T-cell (primary cell): ENCODE measurements around the gene ACIN1. TPM values are rescaled to one million over a fixed set of nuclear protein-coding genes. Genes with fewer than 3 reads are reported as not detected.

Experiments used
- ATAC-seq, 4 experiments: fragments of 200-7000 bp in 3 of 4; fragments of 150-1000 bp in 1 of 4; cut with Tn5 transposase; replicated peaks in 1 of 4; 1 replicate in 3 of 4; 2 replicates in 1 of 4; pipeline ENCODE4 v1.10.0; 2021; ENCODE audit warnings: moderate library complexity in 3 of 4, mild to moderate bottlenecking in 2 of 4, moderate number of reproducible peaks in 1 of 4
- CTCF ChIA-PET, 2 donors: fragments of 300-600 bp; sonication (Branson Sonifier 250); formaldehyde crosslinking; loops; one replicate each; lab custom pipeline; 2022; ENCODE audit warnings: antibody characterized with exemption in 2 of 2; lab: Charles Lee
- POLR2A ChIA-PET, 2 donors: fragments of 300-600 bp; sonication (Branson Sonifier 250); formaldehyde crosslinking; loops; one replicate each; lab custom pipeline; 2022; ENCODE audit warnings: antibody characterized with exemption in 2 of 2; lab: Charles Lee
- DNase-seq, 35 experiments: peaks; one replicate each; pipeline versions ENCODE4 v3.0.0 to v3.0.0-alpha.2; 2013 to 2023
- H3K27ac ChIP-seq: one replicate; pipeline ENCODE4 v1.5.1; 2013; ENCODE audit warnings: low read length
- H3K27me3 ChIP-seq, 2 experiments: replicated peaks in 1 of 2; 1 replicate in 1 of 2; 2 replicates in 1 of 2; pipeline versions ENCODE4 v1.6.1 to v1.7.0; 2013; ENCODE audit warnings: low read length in 1 of 2, mixed read lengths in 1 of 2; ENCODE audit not compliant: control insufficient read depth in 2 of 2, insufficient read depth in 2 of 2; ENCODE audit errors: extremely low read depth in 1 of 2
- H3K36me3 ChIP-seq, 2 donors: 1 replicate in 1 of 2; 2 replicates in 1 of 2; pipeline versions ENCODE4 v1.6.1 to v1.7.0; 2013; ENCODE audit warnings: low read length in 1 of 2; ENCODE audit not compliant: control insufficient read depth in 2 of 2, insufficient read depth in 1 of 2; ENCODE audit errors: extremely low read depth in 1 of 2
- H3K4me1 ChIP-seq, 2 experiments: 1 replicate in 1 of 2; 2 replicates in 1 of 2; pipeline versions ENCODE4 v1.6.1 to v1.7.0; 2013; ENCODE audit warnings: low read length in 2 of 2, mixed read lengths in 1 of 2; ENCODE audit not compliant: insufficient read depth in 2 of 2, control insufficient read depth in 1 of 2; ENCODE audit errors: extremely low read depth in 1 of 2
- H3K4me3 ChIP-seq, 2 donors: 1 replicate in 1 of 2; 2 replicates in 1 of 2; pipeline versions ENCODE4 v1.5.1 to v1.7.0; 2013; ENCODE audit warnings: mild to moderate bottlenecking in 2 of 2, low read length in 1 of 2, moderate library complexity in 1 of 2; ENCODE audit not compliant: control insufficient read depth in 1 of 2; ENCODE audit errors: extremely low read depth in 1 of 2
- H3K9me3 ChIP-seq: 2 replicates; pipeline ENCODE4 v1.7.0; 2013
- H3K27ac Mint-ChIP-seq, 2 donors: one replicate each; pipeline ENCODE4 v1.8.0; 2020 to 2021; ENCODE audit warnings: mild to moderate bottlenecking in 2 of 2, mixed read lengths in 2 of 2
- H3K27me3 Mint-ChIP-seq, 2 donors: one replicate each; pipeline ENCODE4 v1.8.0; 2021 to 2022; ENCODE audit warnings: mixed read lengths in 2 of 2
- H3K36me3 Mint-ChIP-seq: one replicate; pipeline ENCODE4 v1.8.0; 2021; ENCODE audit warnings: mixed read lengths
- H3K4me1 Mint-ChIP-seq, 3 donors: one replicate each; pipeline ENCODE4 v1.8.0; 2020 to 2022; ENCODE audit warnings: mixed read lengths in 3 of 3, mild to moderate bottlenecking in 1 of 3
- H3K4me3 Mint-ChIP-seq, 3 donors: one replicate each; pipeline ENCODE4 v1.8.0; 2020 to 2022; ENCODE audit warnings: mild to moderate bottlenecking in 3 of 3, mixed read lengths in 3 of 3, moderate library complexity in 3 of 3
- H3K9me3 Mint-ChIP-seq, 3 donors: one replicate each; pipeline ENCODE4 v1.8.0; 2020 to 2022; ENCODE audit warnings: mixed read lengths in 3 of 3
- WGBS: methylation state at CpG from one replicate; pipeline ENCODE4 v1.1.5; 2013; ENCODE audit warnings: missing lambda C conversion rate; ENCODE audit not compliant: insufficient coverage; 5-methylcytosine and 5-hydroxymethylcytosine counted together
- total RNA-seq, 35 experiments: library from RNA in 6 of 35; stranded (reverse) in 6 of 35; fragments of 120-200 nt in 1 of 35; gene quantifications; one replicate each; pipeline versions ENCODE4 v1.2.1 to v1.2.4 and lab custom pipeline; 2013 to 2026

ACIN1 gene
- total RNA-seq, 5 donors from 2014 or later (not counting 1 experiment from before 2014, with no cell fraction given), result 277 to 326 (median 290) TPM

- Mint-ChIP-seq H3K27me3 (peaks cover 0 to 3% of the 10 kb centered on the region in 2 donors), H3K4me1 (no peaks in the 10 kb centered on the region), H3K9me3 (no peaks in the 10 kb centered on the region), H3K27ac (no peak overlapping the region), H3K4me3 (no peak overlapping the region), H3K36me3 (no peaks in the 10 kb centered on the region)
- H3K9me3 ChIP-seq, result no peaks in the 10 kb centered on the region
- ChIA-PET CTCF (no interaction called here), POLR2A (no interaction called here)
- peaks cover 0 to 5% of the 10 kb centered on the region in 2 experiments for H3K27me3 ChIP-seq
- no peaks in the 10 kb centered on the region for H3K36me3 ChIP-seq
- H3K4me1 ChIP-seq, result no peaks in the 10 kb centered on the region
- WGBS, result 85% methylated on average over 69 of the region's 85 CpGs
- DNase-seq (no peak), ATAC-seq (no peak)
- no peak overlapping the region for H3K27ac ChIP-seq
- H3K4me3 ChIP-seq, result no peak overlapping the region
Observed at GRCh38 chr14:23047751-23048693, 46.9 kb downstream of the ACIN1 start.

- ATAC-seq (no peak), DNase-seq (no peak)
- no peaks in the 10 kb centered on the region for H3K36me3 Mint-ChIP-seq
- no peaks in the 10 kb centered on the region for H3K4me1 Mint-ChIP-seq
- Histone ChIP-seq H3K9me3 (no peaks in the 10 kb centered on the region), H3K27me3 (peaks cover 0 to 5% of the 10 kb centered on the region in 2 experiments), H3K4me3 (no peak overlapping the region), H3K36me3 (no peaks in the 10 kb centered on the region), H3K27ac (no peak overlapping the region), H3K4me1 (no peaks in the 10 kb centered on the region)
- peaks cover 0 to 3% of the 10 kb centered on the region in 2 donors for H3K27me3 Mint-ChIP-seq
- 75% methylated on average over 3 of the region's 6 CpGs for WGBS
- H3K27ac Mint-ChIP-seq, result no peak overlapping the region
- POLR2A ChIA-PET, result no interaction called here
- no peaks in the 10 kb centered on the region for H3K9me3 Mint-ChIP-seq
- no peak overlapping the region for H3K4me3 Mint-ChIP-seq
- CTCF ChIA-PET, result no interaction called here
Observed at GRCh38 chr14:23047034-23047634, 47.8 kb downstream of the ACIN1 start.

- no peaks in the 10 kb centered on the region for H3K36me3 Mint-ChIP-seq
- H3K36me3 ChIP-seq, result no peaks in the 10 kb centered on the region
- DNase-seq (no peak), ATAC-seq (no peak)
- no peak overlapping the region for H3K4me3 Mint-ChIP-seq
- CTCF ChIA-PET, result interaction anchor here in 1 of 2 donors (1.0 kb wide), 1 partner anchor 59 kb away, joined by 4 read pairs; no protein-coding TSS in a partner anchor
- no peaks in the 10 kb centered on the region for H3K9me3 Mint-ChIP-seq
- no peak overlapping the region for H3K27ac ChIP-seq
- H3K4me1 ChIP-seq, result no peaks in the 10 kb centered on the region
- POLR2A ChIA-PET, result no interaction called here
- no peak overlapping the region for H3K27ac Mint-ChIP-seq
- peaks cover 0 to 3% of the 10 kb centered on the region in 2 donors for H3K27me3 Mint-ChIP-seq
- H3K4me3 ChIP-seq, result no peak overlapping the region
- no peaks in the 10 kb centered on the region for H3K4me1 Mint-ChIP-seq
- peaks cover 0 to 10% of the 10 kb centered on the region in 2 experiments for H3K27me3 ChIP-seq
- WGBS, result 76% methylated on average over 9 of the region's 13 CpGs
- no peaks in the 10 kb centered on the region for H3K9me3 ChIP-seq
Observed at GRCh38 chr14:23045419-23046357, 49.2 kb downstream of the ACIN1 start.

GRCh38 chr14:23044840-23045239 is 50.1 kb downstream of the ACIN1 start:
- 96% methylated on average over 4 of the region's 8 CpGs for WGBS
- ChIA-PET CTCF (no interaction called here), POLR2A (no interaction called here)
- no peaks in the 10 kb centered on the region for H3K4me1 Mint-ChIP-seq
- H3K27me3 Mint-ChIP-seq, result peaks cover 0 to 3% of the 10 kb centered on the region in 2 donors
- no peak overlapping the region for H3K4me3 Mint-ChIP-seq
- Histone ChIP-seq H3K4me3 (no peak overlapping the region), H3K36me3 (no peaks in the 10 kb centered on the region), H3K4me1 (no peaks in the 10 kb centered on the region), H3K9me3 (no peaks in the 10 kb centered on the region), H3K27me3 (peaks cover 0 to 10% of the 10 kb centered on the region in 2 experiments), H3K27ac (no peak overlapping the region)
- no peaks in the 10 kb centered on the region for H3K36me3 Mint-ChIP-seq
- ATAC-seq, result no peak
- H3K9me3 Mint-ChIP-seq, result no peaks in the 10 kb centered on the region
- H3K27ac Mint-ChIP-seq, result no peak overlapping the region
- no peak for DNase-seq

- Histone ChIP-seq H3K4me1 (no peaks in the 10 kb centered on the region), H3K27me3 (peaks cover 0 to 10% of the 10 kb centered on the region in 2 experiments), H3K27ac (no peak overlapping the region), H3K36me3 (no peaks in the 10 kb centered on the region), H3K4me3 (no peak overlapping the region), H3K9me3 (no peaks in the 10 kb centered on the region)
- Mint-ChIP-seq H3K36me3 (no peaks in the 10 kb centered on the region), H3K27ac (no peak overlapping the region), H3K4me1 (no peaks in the 10 kb centered on the region), H3K27me3 (peaks cover 0 to 3% of the 10 kb centered on the region in 2 donors), H3K9me3 (no peaks in the 10 kb centered on the region), H3K4me3 (no peak overlapping the region)
- ATAC-seq, result no peak
- POLR2A ChIA-PET, result no interaction called here
- no CpG with 5 or more reads among the region's 3 CpGs for WGBS
- CTCF ChIA-PET, result no interaction called here
- DNase-seq, result no peak
Observed at GRCh38 chr14:23043754-23044153, 51.2 kb downstream of the ACIN1 start.

- no peaks in the 10 kb centered on the region for H3K36me3 Mint-ChIP-seq
- no peak overlapping the region for H3K27ac ChIP-seq
- no peak overlapping the region for H3K4me3 ChIP-seq
- peaks cover 0 to 10% of the 10 kb centered on the region in 2 experiments for H3K27me3 ChIP-seq
- peaks cover 0 to 3% of the 10 kb centered on the region in 2 donors for H3K27me3 Mint-ChIP-seq
- ChIA-PET CTCF (no interaction called here), POLR2A (no interaction called here)
- no peaks in the 10 kb centered on the region for H3K9me3 ChIP-seq
- ATAC-seq (no peak), DNase-seq (no peak)
- no peaks in the 10 kb centered on the region for H3K4me1 ChIP-seq
- H3K36me3 ChIP-seq, result no peaks in the 10 kb centered on the region
- no peak overlapping the region for H3K27ac Mint-ChIP-seq
- WGBS, result 73% methylated on average over 4 of the region's 6 CpGs
- H3K4me1 Mint-ChIP-seq, result no peaks in the 10 kb centered on the region
- H3K4me3 Mint-ChIP-seq, result no peak overlapping the region
- H3K9me3 Mint-ChIP-seq, result no peaks in the 10 kb centered on the region
Observed at GRCh38 chr14:23043145-23043544, 51.8 kb downstream of the ACIN1 start.
